WTC11 (cell line): Measurements from ENCODE around the gene CILP2. TPM values are rescaled to one million over a fixed set of nuclear protein-coding genes. Genes with fewer than 3 reads are reported as not detected.

Experiments
- ATAC-seq: fragments of 200-7000 bp; cut with Tn5 transposase; 2 replicates; pipeline ENCODE4 v1.10.0; 2021; ENCODE audit warnings: mild to moderate bottlenecking, moderate library complexity
- CTCF ChIA-PET: fragments of 300-600 bp; sonication (Branson Sonifier 250); formaldehyde crosslinking; loops from one replicate; lab custom pipeline; 2021; ENCODE audit warnings: antibody characterized with exemption; lab: Charles Lee
- POLR2A ChIA-PET: fragments of 350-600 bp; sonication (Branson Sonifier 250); formaldehyde crosslinking; loops from one replicate; lab custom pipeline; 2021; ENCODE audit warnings: antibody characterized with exemption; lab: Charles Lee
- DNase-seq: peaks from one replicate; pipeline ENCODE4 v3.0.0; 2021; ENCODE audit warnings: low spot score
- H3K27ac Mint-ChIP-seq: 2 replicates; pipeline ENCODE4 v1.8.0; 2021; ENCODE audit warnings: mixed read lengths
- H3K27me3 Mint-ChIP-seq: 2 replicates; pipeline ENCODE4 v1.8.0; 2021; ENCODE audit warnings: low read depth, mild to moderate bottlenecking, moderate library complexity, mixed read lengths
- H3K36me3 Mint-ChIP-seq: 2 replicates; pipeline ENCODE4 v1.8.0; 2021; ENCODE audit warnings: mixed read lengths
- H3K4me1 Mint-ChIP-seq: 2 replicates; pipeline ENCODE4 v1.8.0; 2022; ENCODE audit warnings: mixed read lengths
- H3K4me3 Mint-ChIP-seq: 2 replicates; pipeline ENCODE4 v1.8.0; 2021; ENCODE audit warnings: mild to moderate bottlenecking, moderate library complexity, mixed read lengths
- H3K9me3 Mint-ChIP-seq: 2 replicates; pipeline ENCODE4 v1.8.0; 2021; ENCODE audit warnings: mixed read lengths
- AFF4 ChIP-seq: sonication (generic); formaldehyde crosslinking; IDR thresholded peaks from 2 replicates; pipeline ENCODE4 v1.8.1; 2023; ENCODE audit warnings: mild to moderate bottlenecking, missing genetic modification reagents, borderline replicate concordance
- CBFB ChIP-seq: sonication (generic); formaldehyde crosslinking; IDR thresholded peaks from 2 replicates; pipeline ENCODE4 v1.8.1; 2022; ENCODE audit warnings: mild to moderate bottlenecking, low read depth, missing genetic modification reagents
- FOXJ3 ChIP-seq: sonication (generic); formaldehyde crosslinking; IDR thresholded peaks from 2 replicates; pipeline ENCODE4 v1.9.0; 2021; ENCODE audit warnings: missing genetic modification reagents, mild to moderate bottlenecking, borderline replicate concordance
- FOXK1 ChIP-seq: sonication (generic); formaldehyde crosslinking; IDR thresholded peaks from 2 replicates; pipeline ENCODE4 v1.8.0; 2022; ENCODE audit warnings: mild to moderate bottlenecking, moderate library complexity, missing genetic modification reagents
- FOXP1 ChIP-seq: sonication (generic); formaldehyde crosslinking; IDR thresholded peaks from 2 replicates; pipeline ENCODE4 v1.8.0; 2022; ENCODE audit warnings: missing genetic modification reagents, mild to moderate bottlenecking, moderate library complexity, borderline replicate concordance
- KAT7 ChIP-seq: sonication (generic); formaldehyde crosslinking; IDR thresholded peaks from 2 replicates; pipeline ENCODE4 v1.8.1; 2023; ENCODE audit warnings: missing genetic modification reagents, mild to moderate bottlenecking, borderline replicate concordance
- NFATC4 ChIP-seq: fragments of 250-450 bp; sonication (Bioruptor Pico); IDR thresholded peaks from 2 replicates; pipeline ENCODE4 v1.9.0; 2021; ENCODE audit warnings: mild to moderate bottlenecking
- RORB ChIP-seq: fragments of 250-450 bp; sonication (Bioruptor Pico); IDR thresholded peaks from 2 replicates; pipeline ENCODE4 v1.9.0; 2021; ENCODE audit warnings: mild to moderate bottlenecking
- SMAD3 ChIP-seq: sonication (generic); formaldehyde crosslinking; IDR thresholded peaks from 2 replicates; pipeline ENCODE4 v1.8.0; 2022; ENCODE audit warnings: missing genetic modification reagents, mild to moderate bottlenecking, borderline replicate concordance
- TEAD4 ChIP-seq: sonication (generic); formaldehyde crosslinking; IDR thresholded peaks from 2 replicates; pipeline ENCODE4 v1.8.0; 2022; ENCODE audit warnings: mild to moderate bottlenecking, missing genetic modification reagents
- ZNF121 ChIP-seq: sonication (generic); formaldehyde crosslinking; IDR thresholded peaks from 2 replicates; pipeline ENCODE4 v1.8.0; 2023; ENCODE audit warnings: missing genetic modification reagents
- total RNA-seq: library from RNA; stranded (reverse); gene quantifications from 3 replicates; pipeline ENCODE4 v1.2.3, GENCODE V29; 2021
- TF ChIP-seq, protein P1 (sequence below): fragments of 250-450 bp; sonication (Bioruptor Pico); IDR thresholded peaks from 2 replicates; pipeline ENCODE4 v1.9.0; 2021; ENCODE audit warnings: moderate library complexity, mild to moderate bottlenecking, inconsistent platforms, borderline replicate concordance
- TF ChIP-seq, protein P2 (sequence below): sonication (generic); formaldehyde crosslinking; IDR thresholded peaks from 2 replicates; pipeline ENCODE4 v1.8.0; 2022; ENCODE audit warnings: mild to moderate bottlenecking, missing genetic modification reagents
- TF ChIP-seq, protein P3 (sequence below): sonication (generic); formaldehyde crosslinking; IDR thresholded peaks from 2 replicates; pipeline ENCODE4 v1.8.0; 2022; ENCODE audit warnings: mild to moderate bottlenecking, missing genetic modification reagents
- TF ChIP-seq, protein P4 (sequence below): fragments of 250-450 bp; sonication (Bioruptor Pico); IDR thresholded peaks from 2 replicates; pipeline ENCODE4 v1.9.0; 2021; ENCODE audit warnings: mild to moderate bottlenecking

The CILP2 gene
- total RNA-seq, 1 experiment from 2014 or later: 7.9 TPM

GRCh38 chr19:19507354-19507753 is 30.7 kb upstream of the CILP2 start:
- ATAC-seq: no peak
- CTCF ChIA-PET: interaction anchor here (0.5 to 1.8 kb wide), 2 partner anchors 17 to 753 kb away, joined by 5 to 6 read pairs; no protein-coding TSS in a partner anchor

GRCh38 chr19:19508217-19508616 is 29.8 kb upstream of the CILP2 start:
- peak; percentile 12 for ATAC-seq
- H3K27ac Mint-ChIP-seq: 0 out of 2 replicates have a peak overlapping the region, but pooled peaks have one; percentile 40

More at GRCh38 chr19:19507354-19507753, 30.7 kb upstream of the CILP2 start:
- no peaks in the 10 kb centered on the region for H3K9me3 Mint-ChIP-seq
- H3K4me3 Mint-ChIP-seq: no peak overlapping the region
- H3K27ac Mint-ChIP-seq: peak overlapping the region; percentile 40; the same call in 1 of the 2 replicates
- TF ChIP-seq, protein P1, sequence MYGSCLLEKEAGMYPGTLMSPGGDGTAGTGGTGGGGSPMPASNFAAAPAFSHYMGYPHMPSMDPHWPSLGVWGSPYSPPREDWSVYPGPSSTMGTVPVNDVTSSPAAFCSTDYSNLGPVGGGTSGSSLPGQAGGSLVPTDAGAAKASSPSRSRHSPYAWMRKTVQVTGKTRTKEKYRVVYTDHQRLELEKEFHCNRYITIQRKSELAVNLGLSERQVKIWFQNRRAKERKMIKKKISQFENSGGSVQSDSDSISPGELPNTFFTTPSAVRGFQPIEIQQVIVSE (CRISPR knock-in tag): no peak
- TF ChIP-seq CBFB: no peak
- TF ChIP-seq RORB: no peak
- TF ChIP-seq, protein P2, sequence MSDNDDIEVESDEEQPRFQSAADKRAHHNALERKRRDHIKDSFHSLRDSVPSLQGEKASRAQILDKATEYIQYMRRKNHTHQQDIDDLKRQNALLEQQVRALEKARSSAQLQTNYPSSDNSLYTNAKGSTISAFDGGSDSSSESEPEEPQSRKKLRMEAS (CRISPR knock-in tag): no peak
- POLR2A ChIA-PET: no interaction called here
- no peak for DNase-seq
- peaks cover 37% of the 10 kb centered on the region for H3K36me3 Mint-ChIP-seq
- no peaks in the 10 kb centered on the region for H3K27me3 Mint-ChIP-seq
- peaks cover 8% of the 10 kb centered on the region for H3K4me1 Mint-ChIP-seq

DNA sequence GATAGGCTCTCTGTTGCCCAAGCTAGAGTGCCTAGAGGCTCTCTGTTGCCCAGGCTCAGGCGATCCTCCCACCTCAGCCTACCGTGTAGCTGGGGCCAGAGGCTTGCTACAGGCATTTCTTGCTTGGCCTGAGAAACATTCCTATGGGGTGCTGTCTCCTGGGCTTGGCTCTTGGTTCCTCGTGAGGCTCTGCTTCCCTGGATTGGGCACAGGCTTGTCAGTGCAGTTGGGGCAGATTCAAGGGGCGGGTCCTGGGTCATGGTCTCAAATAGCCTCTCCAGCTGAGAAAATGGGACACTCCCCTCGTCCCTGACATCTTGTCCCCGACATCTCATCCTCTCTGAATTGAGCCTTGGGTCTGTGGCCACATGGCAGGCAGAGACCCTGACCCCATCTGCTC is 27.6 kb upstream of the CILP2 start:
- Mint-ChIP-seq H3K9me3 (no peaks in the 10 kb centered on the region), H3K27me3 (no peaks in the 10 kb centered on the region), H3K27ac (peak overlapping the region; percentile 46; the same call in 1 of the 2 replicates), H3K36me3 (peaks cover 15% of the 10 kb centered on the region), H3K4me3 (no peak overlapping the region), H3K4me1 (peaks cover 8% of the 10 kb centered on the region)
- TF ChIP-seq FOXJ3 (CRISPR knock-in tag) (no peak), KAT7 (no peak), RORB (no peak), ZNF121 (CRISPR knock-in tag) (no peak), NFATC4 (CRISPR knock-in tag) (no peak), SMAD3 (CRISPR knock-in tag) (no peak), FOXP1 (CRISPR knock-in tag) (no peak)
- TF ChIP-seq, protein P3, sequence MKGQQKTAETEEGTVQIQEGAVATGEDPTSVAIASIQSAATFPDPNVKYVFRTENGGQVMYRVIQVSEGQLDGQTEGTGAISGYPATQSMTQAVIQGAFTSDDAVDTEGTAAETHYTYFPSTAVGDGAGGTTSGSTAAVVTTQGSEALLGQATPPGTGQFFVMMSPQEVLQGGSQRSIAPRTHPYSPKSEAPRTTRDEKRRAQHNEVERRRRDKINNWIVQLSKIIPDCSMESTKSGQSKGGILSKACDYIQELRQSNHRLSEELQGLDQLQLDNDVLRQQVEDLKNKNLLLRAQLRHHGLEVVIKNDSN: no peak
- peak; percentile 68 for ATAC-seq
- POLR2A ChIA-PET: interaction anchor here (0.5 to 0.6 kb wide), 2 partner anchors 111 to 349 kb away, joined by 3 to 7 read pairs; no protein-coding TSS in a partner anchor
- DNase-seq: no peak
- CTCF ChIA-PET: interaction anchor here (0.6 to 1.2 kb wide), 5 partner anchors 20 to 168 kb away, joined by 3 to 7 read pairs (median 4); no protein-coding TSS in a partner anchor

More at GRCh38 chr19:19508217-19508616, 29.8 kb upstream of the CILP2 start:
- Mint-ChIP-seq H3K36me3 (peaks cover 29% of the 10 kb centered on the region), H3K27me3 (no peaks in the 10 kb centered on the region), H3K4me1 (peaks cover 8% of the 10 kb centered on the region), H3K9me3 (no peaks in the 10 kb centered on the region), H3K4me3 (no peak overlapping the region)
- CTCF ChIA-PET: interaction anchor here (0.5 to 1.8 kb wide), 3 partner anchors 18 to 531 kb away, joined by 3 to 6 read pairs (median 4); no protein-coding TSS in a partner anchor
- DNase-seq: no peak
- TF ChIP-seq FOXK1 (CRISPR knock-in tag): no peak
- no peak for TF ChIP-seq AFF4 (CRISPR knock-in tag)
- TF ChIP-seq TEAD4 (CRISPR knock-in tag): no peak
- TF ChIP-seq, protein P4, sequence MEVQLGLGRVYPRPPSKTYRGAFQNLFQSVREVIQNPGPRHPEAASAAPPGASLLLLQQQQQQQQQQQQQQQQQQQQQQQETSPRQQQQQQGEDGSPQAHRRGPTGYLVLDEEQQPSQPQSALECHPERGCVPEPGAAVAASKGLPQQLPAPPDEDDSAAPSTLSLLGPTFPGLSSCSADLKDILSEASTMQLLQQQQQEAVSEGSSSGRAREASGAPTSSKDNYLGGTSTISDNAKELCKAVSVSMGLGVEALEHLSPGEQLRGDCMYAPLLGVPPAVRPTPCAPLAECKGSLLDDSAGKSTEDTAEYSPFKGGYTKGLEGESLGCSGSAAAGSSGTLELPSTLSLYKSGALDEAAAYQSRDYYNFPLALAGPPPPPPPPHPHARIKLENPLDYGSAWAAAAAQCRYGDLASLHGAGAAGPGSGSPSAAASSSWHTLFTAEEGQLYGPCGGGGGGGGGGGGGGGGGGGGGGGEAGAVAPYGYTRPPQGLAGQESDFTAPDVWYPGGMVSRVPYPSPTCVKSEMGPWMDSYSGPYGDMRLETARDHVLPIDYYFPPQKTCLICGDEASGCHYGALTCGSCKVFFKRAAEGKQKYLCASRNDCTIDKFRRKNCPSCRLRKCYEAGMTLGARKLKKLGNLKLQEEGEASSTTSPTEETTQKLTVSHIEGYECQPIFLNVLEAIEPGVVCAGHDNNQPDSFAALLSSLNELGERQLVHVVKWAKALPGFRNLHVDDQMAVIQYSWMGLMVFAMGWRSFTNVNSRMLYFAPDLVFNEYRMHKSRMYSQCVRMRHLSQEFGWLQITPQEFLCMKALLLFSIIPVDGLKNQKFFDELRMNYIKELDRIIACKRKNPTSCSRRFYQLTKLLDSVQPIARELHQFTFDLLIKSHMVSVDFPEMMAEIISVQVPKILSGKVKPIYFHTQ (CRISPR knock-in tag): no peak
- POLR2A ChIA-PET: interaction anchor here (0.5 kb wide), 1 partner anchor 24 kb away, joined by 4 read pairs; no protein-coding TSS in a partner anchor
